MM.1S (cell line): ENCODE results near the gene LYPD3.

Experiments
- EZH2 ChIP-seq: fragments of 300-600 bp; sonication (generic); optimal IDR thresholded peaks from 2 replicates; pipeline ENCODE3; 2017; ENCODE audit warnings: low read depth, mild to moderate bottlenecking, antibody characterized with exemption, low read length, mixed read lengths
- EZH2phosphoT487 ChIP-seq: fragments of 300-600 bp; sonication (generic); IDR thresholded peaks from 2 replicates; pipeline ENCODE4 v1.6.1; 2018; ENCODE audit warnings: antibody characterized with exemption, low read length
- TF ChIP-seq, protein P1 (sequence below): fragments of 300-600 bp; sonication (generic); IDR thresholded peaks from 2 replicates; pipeline ENCODE4 v1.5.1; 2016; ENCODE audit warnings: antibody characterized with exemption, low read length, mixed read lengths

DNA sequence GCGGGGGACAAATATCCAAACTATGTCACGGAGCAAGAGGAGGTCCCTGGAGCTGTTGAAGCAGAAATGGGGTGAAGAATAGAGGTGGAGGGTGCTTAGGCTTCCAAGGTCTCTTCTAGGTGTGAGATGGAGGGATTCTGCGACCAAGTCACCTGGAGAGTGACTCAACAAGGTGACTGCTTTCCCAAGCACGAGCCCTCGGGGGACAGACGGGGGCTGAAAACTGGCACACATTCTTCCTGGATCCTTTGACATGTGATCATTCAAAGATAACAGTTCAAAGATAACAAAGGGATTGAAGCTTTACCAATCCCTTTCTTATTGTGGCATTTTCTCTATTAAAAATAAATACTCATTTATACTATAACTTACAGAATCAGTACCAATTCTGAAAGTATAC is 53.0 kb downstream of the LYPD3 start:
- TF ChIP-seq, protein P1, sequence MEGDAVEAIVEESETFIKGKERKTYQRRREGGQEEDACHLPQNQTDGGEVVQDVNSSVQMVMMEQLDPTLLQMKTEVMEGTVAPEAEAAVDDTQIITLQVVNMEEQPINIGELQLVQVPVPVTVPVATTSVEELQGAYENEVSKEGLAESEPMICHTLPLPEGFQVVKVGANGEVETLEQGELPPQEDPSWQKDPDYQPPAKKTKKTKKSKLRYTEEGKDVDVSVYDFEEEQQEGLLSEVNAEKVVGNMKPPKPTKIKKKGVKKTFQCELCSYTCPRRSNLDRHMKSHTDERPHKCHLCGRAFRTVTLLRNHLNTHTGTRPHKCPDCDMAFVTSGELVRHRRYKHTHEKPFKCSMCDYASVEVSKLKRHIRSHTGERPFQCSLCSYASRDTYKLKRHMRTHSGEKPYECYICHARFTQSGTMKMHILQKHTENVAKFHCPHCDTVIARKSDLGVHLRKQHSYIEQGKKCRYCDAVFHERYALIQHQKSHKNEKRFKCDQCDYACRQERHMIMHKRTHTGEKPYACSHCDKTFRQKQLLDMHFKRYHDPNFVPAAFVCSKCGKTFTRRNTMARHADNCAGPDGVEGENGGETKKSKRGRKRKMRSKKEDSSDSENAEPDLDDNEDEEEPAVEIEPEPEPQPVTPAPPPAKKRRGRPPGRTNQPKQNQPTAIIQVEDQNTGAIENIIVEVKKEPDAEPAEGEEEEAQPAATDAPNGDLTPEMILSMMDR: no peak
- no peak for TF ChIP-seq EZH2phosphoT487
- TF ChIP-seq EZH2: no peak
